ENCODE measurements around the gene TBXAS1. TPM values are rescaled to one million over a fixed set of nuclear protein-coding genes. Genes with fewer than 3 reads are reported as not detected.

Gene TBXAS1
- total and polyA plus RNA-seq, 4 donors = 19.6 to 126 (median 55.2) TPM

DNA sequence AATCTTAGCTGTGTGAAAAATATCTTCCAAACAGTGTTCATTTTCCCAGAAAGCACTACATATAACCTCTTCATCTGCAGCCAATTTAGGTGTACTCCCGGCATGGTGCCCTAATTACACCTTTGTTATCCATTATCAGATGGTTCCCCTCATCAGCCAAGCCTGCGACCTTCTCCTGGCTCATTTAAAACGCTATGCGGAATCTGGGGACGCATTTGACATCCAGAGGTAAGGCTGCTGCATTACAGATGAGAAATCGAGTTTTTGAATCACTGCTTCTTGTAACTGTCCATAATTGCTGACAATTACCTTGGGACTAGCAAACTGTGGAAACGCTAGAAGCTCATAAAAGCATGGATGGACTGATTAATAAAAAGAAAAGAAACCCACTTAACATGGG, 124.2 kb downstream of the TBXAS1 start:
- Histone ChIP-seq H3K36me3 (ENCODE audit: control insufficient read depth in 4 of 4, insufficient read depth in 4 of 4, low read length in 4 of 4) (peaks cover 0 to 5% (median 0%) of the 10 kb centered on the region in 4 donors), H3K9me3 (ENCODE audit: control insufficient read depth in 4 of 4, insufficient read depth in 3 of 4, low read length in 3 of 4) (peaks cover 0 to 2% (median 0%) of the 10 kb centered on the region in 4 donors), H3K9ac (ENCODE audit: insufficient read depth in 1 of 2, low read length in 2 of 2) (no peak overlapping the region), H3K4me1 (ENCODE audit: control insufficient read depth in 5 of 5, insufficient read depth in 5 of 5, low read length in 5 of 5) (peaks cover 0 to 21% (median 0%) of the 10 kb centered on the region in 5 donors), H3K27me3 (ENCODE audit: control insufficient read depth in 3 of 3, insufficient read depth in 3 of 3, low read length in 2 of 3) (no peaks in the 10 kb centered on the region), H3K4me3 (no peak overlapping the region), H3K27ac (ENCODE audit: low read depth in 1 of 2, low read length in 1 of 2) (no peak overlapping the region)
- TF ChIP-seq, protein P1, sequence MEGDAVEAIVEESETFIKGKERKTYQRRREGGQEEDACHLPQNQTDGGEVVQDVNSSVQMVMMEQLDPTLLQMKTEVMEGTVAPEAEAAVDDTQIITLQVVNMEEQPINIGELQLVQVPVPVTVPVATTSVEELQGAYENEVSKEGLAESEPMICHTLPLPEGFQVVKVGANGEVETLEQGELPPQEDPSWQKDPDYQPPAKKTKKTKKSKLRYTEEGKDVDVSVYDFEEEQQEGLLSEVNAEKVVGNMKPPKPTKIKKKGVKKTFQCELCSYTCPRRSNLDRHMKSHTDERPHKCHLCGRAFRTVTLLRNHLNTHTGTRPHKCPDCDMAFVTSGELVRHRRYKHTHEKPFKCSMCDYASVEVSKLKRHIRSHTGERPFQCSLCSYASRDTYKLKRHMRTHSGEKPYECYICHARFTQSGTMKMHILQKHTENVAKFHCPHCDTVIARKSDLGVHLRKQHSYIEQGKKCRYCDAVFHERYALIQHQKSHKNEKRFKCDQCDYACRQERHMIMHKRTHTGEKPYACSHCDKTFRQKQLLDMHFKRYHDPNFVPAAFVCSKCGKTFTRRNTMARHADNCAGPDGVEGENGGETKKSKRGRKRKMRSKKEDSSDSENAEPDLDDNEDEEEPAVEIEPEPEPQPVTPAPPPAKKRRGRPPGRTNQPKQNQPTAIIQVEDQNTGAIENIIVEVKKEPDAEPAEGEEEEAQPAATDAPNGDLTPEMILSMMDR (IDR thresholded peaks at IDR 0.05; ENCODE audit: control extremely low read depth, extremely low read depth) = no peak
- ATAC-seq (ENCODE audit: insufficient read depth, low FRiP score) (no peak), DNase-seq (no peak)
- 91 to 94% methylated on average over 7 of the region's 7 CpGs for WGBS, 2 donors

DNA sequence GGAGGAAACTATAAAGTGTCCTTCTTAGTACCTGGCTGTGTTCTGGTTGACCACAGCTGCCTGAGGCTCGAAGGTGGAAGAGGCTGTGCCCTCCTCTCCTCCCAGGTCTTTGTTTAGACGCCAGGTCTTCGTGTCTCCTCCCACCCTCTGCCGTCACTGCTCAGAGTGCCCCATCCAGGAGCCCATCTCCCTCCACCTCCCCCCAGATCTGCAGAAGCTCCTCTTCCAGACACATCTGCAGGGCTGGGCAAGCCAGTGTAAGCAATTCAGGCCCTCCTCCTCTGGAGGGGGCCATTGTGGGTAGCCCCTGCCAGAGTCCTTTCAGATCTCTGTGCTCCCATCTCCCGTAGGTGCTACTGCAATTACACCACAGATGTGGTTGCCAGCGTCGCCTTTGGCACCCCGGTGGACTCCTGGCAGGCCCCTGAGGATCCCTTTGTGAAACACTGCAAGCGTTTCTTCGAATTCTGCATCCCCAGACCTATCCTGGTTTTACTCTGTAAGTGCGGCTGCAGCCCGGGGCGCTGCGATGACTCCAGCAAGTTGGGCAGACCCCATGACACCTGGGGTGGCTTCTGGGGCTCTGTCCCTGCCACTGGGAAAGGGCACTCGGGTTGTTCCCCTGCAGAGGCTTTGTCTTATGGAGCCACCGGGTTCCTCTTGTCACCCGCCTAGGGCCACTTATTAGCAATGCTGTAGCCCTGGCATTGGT, 126.2 kb downstream of the TBXAS1 start:
- Histone ChIP-seq H3K27me3 (ENCODE audit: control insufficient read depth in 3 of 3, insufficient read depth in 3 of 3, low read length in 2 of 3) (no peaks in the 10 kb centered on the region), H3K36me3 (ENCODE audit: control insufficient read depth in 4 of 4, insufficient read depth in 4 of 4, low read length in 4 of 4) (peaks cover 0 to 5% (median 0%) of the 10 kb centered on the region in 4 donors), H3K9me3 (ENCODE audit: control insufficient read depth in 4 of 4, insufficient read depth in 3 of 4, low read length in 3 of 4) (no peaks in the 10 kb centered on the region), H3K4me1 (ENCODE audit: control insufficient read depth in 5 of 5, insufficient read depth in 5 of 5, low read length in 5 of 5) (peaks cover 0 to 15% (median 0%) of the 10 kb centered on the region in 5 donors), H3K27ac (ENCODE audit: low read depth in 1 of 2, low read length in 1 of 2) (no peak overlapping the region), H3K9ac (ENCODE audit: insufficient read depth in 1 of 2, low read length in 2 of 2) (no peak overlapping the region), H3K4me3 (no peak overlapping the region)
- WGBS, 2 donors = 94 to 97% methylated on average over 17 of the region's 17 CpGs
- ATAC-seq (ENCODE audit: insufficient read depth, low FRiP score) (no peak), DNase-seq (no peak)
- TF ChIP-seq, protein P1 (IDR thresholded peaks at IDR 0.05; ENCODE audit: control extremely low read depth, extremely low read depth) = no peak

DNA sequence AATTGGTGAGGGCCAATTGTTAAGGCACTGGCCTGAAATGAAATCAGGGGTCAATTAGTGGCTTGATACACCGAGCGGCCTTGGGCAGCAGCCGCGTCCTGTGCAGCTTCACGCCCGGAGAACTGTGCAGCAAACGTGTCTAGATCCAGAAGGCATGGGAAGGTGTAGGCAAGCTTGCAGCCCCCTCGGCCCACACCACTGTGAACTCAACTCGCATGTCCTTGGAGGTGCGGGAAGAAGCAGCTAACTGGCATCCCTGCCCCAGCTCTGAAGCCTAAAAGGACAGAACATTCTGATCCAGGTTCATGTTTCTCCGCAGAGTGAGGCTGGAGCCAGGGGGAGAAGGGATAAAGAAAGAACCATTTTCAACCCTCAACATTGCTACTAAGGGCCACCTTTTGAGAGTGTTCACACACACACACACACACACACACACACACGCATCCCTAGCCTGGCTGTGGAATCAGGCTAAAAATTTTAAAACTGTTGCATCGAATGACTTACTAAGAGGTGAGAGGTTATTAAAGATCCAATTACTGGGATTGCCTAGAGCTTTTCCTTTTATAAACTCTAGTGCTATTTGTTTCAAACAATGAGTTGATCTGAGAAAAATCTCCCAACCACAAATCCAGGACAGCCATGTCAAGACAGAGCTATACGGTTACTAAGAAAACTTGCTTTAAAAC, 129.7 kb downstream of the TBXAS1 start:
- TF ChIP-seq, protein P1 (IDR thresholded peaks at IDR 0.05; ENCODE audit: control extremely low read depth, extremely low read depth) = no peak
- H3K4me1 ChIP-seq (ENCODE audit: control insufficient read depth in 5 of 5, insufficient read depth in 5 of 5, low read length in 5 of 5) = peaks cover 0 to 15% (median 0%) of the 10 kb centered on the region in 5 donors
- peaks cover 0 to 5% (median 0%) of the 10 kb centered on the region in 4 donors for H3K36me3 ChIP-seq (ENCODE audit: control insufficient read depth in 4 of 4, insufficient read depth in 4 of 4, low read length in 4 of 4)
- 96 to 98% methylated on average over 14 of the region's 14 CpGs for WGBS, 2 donors
- no peak overlapping the region for H3K4me3 ChIP-seq
- H3K27ac ChIP-seq (ENCODE audit: low read depth in 1 of 2, low read length in 1 of 2) = no peak overlapping the region
- no peaks in the 10 kb centered on the region for H3K9me3 ChIP-seq (ENCODE audit: control insufficient read depth in 4 of 4, insufficient read depth in 3 of 4, low read length in 3 of 4)
- DNase-seq (no peak), ATAC-seq (ENCODE audit: insufficient read depth, low FRiP score) (no peak)
- H3K27me3 ChIP-seq (ENCODE audit: control insufficient read depth in 3 of 3, insufficient read depth in 3 of 3, low read length in 2 of 3) = no peaks in the 10 kb centered on the region
- no peak overlapping the region for H3K9ac ChIP-seq (ENCODE audit: insufficient read depth in 1 of 2, low read length in 2 of 2)
